ENCODE measurements around the gene RIMBP2.

The RIMBP2 gene

DNA sequence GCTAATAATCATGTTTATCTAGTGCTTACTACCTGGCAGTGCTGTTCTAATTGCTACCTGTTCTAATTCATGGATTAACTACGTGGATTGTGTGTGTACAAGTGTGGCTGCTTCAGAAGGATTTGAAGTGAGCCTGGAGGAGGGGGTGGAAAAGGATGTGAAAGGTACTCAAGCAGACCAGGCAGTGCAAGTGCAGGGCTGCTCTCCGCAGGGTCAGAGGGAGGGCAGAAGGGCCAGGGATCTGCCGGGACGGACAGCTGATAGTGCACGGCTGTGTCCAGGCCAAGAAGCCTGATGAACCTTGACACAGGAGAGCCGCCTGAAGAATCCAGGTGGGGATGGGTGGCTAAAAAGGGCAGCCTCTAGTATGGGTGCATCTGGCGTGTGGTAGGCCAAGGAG is 349.9 kb downstream of the RIMBP2 start:
- DNase-seq (ENCODE audit: low read depth): no peak

DNA sequence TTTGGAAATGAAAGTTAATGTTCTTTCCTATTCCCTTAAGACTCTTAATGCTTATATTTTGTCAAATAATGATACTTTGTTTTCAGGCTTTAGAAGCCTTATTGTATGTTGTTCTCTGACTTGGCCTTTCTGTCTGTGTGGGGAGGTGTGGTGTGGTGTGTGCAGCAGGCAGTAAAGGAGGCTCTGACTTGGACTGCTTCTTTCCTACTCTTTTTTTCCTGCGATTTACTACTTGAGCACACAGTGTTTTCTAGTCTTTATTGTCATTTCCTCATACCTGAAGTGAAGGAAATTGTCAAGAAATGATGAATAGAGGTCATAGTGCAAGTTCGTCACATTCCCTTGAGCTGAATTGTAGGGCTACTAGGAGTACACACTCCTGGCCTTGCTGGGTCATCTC is 351.5 kb downstream of the RIMBP2 start:
- no peak for DNase-seq (ENCODE audit: low read depth)

DNA sequence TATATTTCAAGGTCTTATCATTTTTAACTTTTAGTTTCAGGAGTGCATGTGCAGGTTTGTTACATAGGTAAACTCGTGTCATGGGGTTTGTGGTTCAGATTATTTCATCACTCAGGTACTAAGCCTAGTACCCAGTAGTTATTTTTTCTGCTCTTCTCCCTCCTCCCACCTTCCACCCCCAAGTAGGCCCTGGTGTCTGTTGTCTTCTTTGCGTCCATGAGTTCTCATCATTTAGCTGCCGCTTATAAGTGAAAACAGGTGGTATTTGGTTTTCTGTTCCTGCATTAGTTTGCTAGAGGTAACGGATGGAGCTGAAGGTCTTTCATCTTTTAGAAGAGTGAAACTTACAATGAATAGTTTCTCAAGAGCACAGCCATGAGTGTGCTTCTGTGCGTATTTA is 354.0 kb downstream of the RIMBP2 start:
- DNase-seq (ENCODE audit: low read depth): no peak

DNA sequence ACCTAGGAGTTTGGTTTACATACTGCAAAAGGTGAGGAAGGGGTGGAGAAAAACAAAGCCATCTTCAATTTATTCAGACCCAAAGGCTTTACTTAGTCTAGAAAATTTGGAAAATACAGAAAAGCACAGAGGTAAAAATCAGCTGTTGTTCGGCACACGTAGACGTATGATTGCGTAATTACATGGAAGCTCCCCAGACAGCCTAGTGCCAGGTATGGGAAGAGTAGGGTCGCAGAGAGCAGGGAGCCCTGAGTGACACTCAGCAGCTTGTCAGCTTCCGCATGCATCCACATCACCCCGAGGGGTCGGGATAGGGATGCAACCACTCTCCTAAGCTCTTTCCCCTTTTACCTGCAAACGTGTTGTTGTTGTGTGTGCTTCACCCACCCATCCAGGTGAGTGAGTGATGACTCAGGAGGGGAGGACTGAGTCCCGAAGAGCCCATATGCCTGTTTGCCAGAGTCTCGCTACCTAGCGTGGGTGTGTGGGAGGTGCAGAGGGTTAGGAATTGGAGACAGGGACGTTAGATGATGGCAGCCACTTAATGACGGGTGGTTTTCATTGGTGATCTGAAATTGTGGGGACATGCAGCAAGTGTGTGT is 358.3 kb downstream of the RIMBP2 start:
- no peak for DNase-seq (ENCODE audit: low read depth)

DNA sequence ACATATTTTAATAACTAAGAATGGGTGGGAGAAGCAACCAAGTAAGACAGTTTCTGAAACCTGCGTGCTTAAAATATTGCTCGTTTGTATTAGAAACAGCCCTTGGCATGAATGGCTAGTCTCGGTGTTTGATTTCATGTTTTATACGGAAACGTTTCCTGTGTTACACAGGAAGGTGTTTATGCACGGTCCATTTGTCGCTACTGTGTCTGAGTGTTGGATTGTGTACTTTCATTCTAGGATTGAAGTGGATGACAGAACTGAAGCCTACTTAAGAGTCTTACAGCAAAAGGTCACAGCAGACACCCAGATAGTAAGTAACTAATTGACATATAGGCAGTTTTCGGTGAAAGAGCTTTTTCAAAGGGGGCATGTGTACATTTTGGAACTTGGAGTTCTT is 358.9 kb downstream of the RIMBP2 start:
- DNase-seq (ENCODE audit: low read depth): no peak

DNA sequence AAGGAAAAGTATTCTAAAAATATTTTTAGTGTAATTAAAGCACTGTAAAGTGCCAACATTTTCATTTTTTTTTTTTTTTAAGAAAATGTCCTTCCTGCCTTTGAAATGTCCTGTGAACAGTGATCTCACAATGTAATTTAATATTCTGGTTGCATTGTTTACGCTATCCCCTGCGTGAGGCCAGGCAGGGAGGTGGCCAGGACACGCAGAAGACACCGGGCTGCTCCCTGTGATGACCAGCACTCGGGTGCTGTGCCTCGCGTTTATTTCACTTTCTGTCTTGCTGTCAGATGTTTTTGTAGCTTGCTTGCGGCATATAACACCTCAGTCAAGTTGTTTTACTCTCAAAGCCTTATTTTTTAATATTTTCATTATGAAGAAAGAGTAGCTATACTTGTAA is 359.9 kb downstream of the RIMBP2 start:
- DNase-seq (ENCODE audit: low read depth): no peak

DNA sequence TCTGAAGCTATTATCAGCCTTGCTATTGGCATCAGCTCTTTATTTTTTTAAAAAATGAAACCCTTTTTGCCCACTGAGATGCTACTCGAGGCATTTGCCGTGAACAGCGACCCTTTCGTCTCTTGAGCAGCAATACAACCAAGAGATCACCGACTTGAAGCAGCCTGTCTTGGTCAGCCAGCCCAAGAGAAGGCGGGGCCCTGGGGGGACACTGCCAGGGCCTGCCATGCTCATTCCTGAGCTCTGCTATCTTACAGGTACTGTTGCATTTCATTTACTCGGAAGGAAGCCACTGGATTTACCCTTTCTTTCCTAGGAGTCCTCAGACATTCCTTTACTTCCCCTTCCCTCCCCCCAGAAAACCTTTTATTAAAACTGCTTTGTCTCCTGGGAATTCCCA is 361.7 kb downstream of the RIMBP2 start:
- no peak for DNase-seq (ENCODE audit: low read depth)

DNA sequence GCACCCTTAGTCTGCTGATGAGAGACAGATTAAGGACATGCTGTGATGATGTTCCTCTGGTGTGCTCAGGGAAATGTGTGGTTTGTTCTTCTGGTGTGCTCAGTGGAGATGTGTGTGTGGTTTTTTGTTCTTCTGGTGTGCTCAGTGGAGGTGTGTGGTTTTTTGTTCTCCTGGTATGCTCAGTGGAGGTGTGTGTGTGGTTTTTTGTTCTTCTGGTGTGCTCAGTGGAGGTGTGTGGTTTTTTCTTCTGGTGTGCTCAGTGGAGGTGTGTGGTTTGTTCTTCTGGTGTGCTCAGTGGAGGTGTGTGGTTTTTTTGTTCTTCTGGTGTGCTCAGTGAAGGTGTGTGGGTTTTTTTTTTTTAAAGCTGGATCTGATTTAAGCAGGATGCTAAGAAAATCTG is 363.0 kb downstream of the RIMBP2 start:
- DNase-seq (ENCODE audit: low read depth): no peak

DNA sequence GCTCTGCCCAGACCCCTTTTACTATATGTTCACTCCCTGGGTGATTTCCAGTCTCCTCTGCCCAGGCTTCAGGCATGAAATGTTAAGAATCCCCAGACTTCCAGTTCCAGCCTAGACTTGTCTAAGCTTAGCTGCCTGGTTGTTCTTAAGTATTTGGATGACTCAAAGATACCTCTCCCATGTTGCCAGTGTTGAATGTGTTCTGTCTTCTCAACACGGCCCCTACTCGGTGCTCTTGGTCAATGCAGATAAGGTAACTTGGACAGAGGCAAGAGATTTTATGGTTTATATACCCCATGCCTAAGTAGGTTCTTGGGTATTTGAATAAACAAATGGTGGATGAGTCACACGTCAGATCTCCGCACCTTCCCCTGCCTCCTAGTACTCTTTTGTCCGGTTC is 364.8 kb downstream of the RIMBP2 start:
- no peak for DNase-seq (ENCODE audit: low read depth)

DNA sequence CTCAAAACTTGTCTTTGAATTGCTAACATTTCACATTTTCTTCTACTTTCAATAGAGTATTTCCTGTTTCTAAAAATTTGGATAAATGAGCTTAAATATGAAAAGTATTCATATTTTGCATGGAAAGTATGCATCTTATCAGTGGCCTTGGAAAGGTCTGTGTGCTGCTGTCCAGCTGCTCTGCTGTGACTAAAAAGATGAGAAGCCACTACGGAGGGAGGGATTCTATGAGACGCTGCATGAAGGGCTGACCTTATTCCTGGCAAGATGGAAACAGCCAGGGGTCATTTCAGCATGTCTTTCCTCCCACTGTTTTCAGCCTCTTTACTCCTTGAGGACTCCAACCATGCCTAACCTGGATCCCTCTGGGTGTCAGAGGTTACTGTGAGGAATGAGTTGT is 365.4 kb downstream of the RIMBP2 start:
- DNase-seq (ENCODE audit: low read depth): no peak

DNA sequence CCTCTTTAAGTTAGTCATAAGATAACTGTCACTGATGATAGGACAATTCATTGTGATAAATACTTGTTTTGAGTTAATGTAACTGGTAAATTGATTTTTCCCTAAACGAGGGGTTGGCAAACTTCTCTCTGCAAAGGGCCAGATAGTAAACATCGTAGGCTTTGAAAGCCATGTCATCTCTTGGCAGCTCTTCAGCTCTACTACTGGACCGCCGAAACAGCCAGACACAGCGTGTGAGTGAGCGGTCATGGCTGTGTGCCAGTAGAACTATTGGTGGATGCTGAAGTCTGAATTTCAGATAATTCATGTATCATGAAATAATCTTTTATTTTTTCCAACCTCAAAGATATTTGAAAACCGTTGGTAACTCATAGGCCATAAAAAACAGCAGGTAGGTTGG is 368.5 kb downstream of the RIMBP2 start:
- DNase-seq (ENCODE audit: low read depth): no peak

All from ELR (cell line).